HepG2 (cell line): ENCODE results near the gene MMP23B. TPM values are rescaled to one million over a fixed set of nuclear protein-coding genes. Genes with fewer than 3 reads are reported as not detected.

Experiments
- ARHGAP35 ChIP-seq: sonication (generic); formaldehyde crosslinking; IDR thresholded peaks from 2 replicates; pipeline ENCODE4 v1.9.0; 2022; ENCODE audit warnings: mild to moderate bottlenecking, inconsistent platforms, moderate library complexity, missing genetic modification reagents, borderline replicate concordance
- CBX1 ChIP-seq: IDR thresholded peaks from one replicate; pipeline ENCODE4 v1.6.1; 2016; ENCODE audit warnings: antibody characterized with exemption, low read depth
- EP300 ChIP-seq, 3 experiments: sonication (generic) in 1 of 3; formaldehyde crosslinking in 1 of 3; IDR thresholded peaks; 2 replicates each; pipeline versions ENCODE4 v1.5.1 to v1.6.1; 2011 to 2020; ENCODE audit warnings: low read depth in 2 of 3, low read length in 2 of 3, borderline replicate concordance in 1 of 3, improper control_type of control experiment in 1 of 3, mild to moderate bottlenecking in 1 of 3, missing genetic modification reagents in 1 of 3, moderate library complexity in 1 of 3
- GTF3A ChIP-seq: sonication (generic); formaldehyde crosslinking; conservative IDR thresholded peaks from 2 replicates; pipeline ENCODE4 v1.4.0; 2020; ENCODE audit warnings: mild to moderate bottlenecking, missing genetic modification reagents
- KLF11 ChIP-seq: IDR thresholded peaks from 2 replicates; pipeline ENCODE4 v1.6.1; 2016; ENCODE audit warnings: missing compliant biosample characterization
- MAZ ChIP-seq, 2 experiments: sonication (generic) in 1 of 2; formaldehyde crosslinking in 1 of 2; IDR thresholded peaks; 2 replicates each; pipeline versions ENCODE4 v1.5.0 to v1.6.1; 2012 to 2020; ENCODE audit warnings: low read depth in 2 of 2, mild to moderate bottlenecking in 2 of 2, borderline replicate concordance in 1 of 2, improper control_type of control experiment in 1 of 2, low read length in 1 of 2, missing genetic modification reagents in 1 of 2, moderate library complexity in 1 of 2
- REL ChIP-seq: sonication (generic); formaldehyde crosslinking; conservative IDR thresholded peaks from 2 replicates; pipeline ENCODE4 v1.8.0; 2022; ENCODE audit warnings: mild to moderate bottlenecking, missing genetic modification reagents, moderate library complexity
- RNF2 ChIP-seq: fragments of 450-650 bp; conservative IDR thresholded peaks from 2 replicates; pipeline ENCODE4 v1.6.1; 2016; ENCODE audit warnings: low read depth
- SMARCE1 ChIP-seq: fragments of 450-650 bp; IDR thresholded peaks from 2 replicates; pipeline ENCODE4 v1.6.1; 2017; ENCODE audit warnings: borderline replicate concordance
- ZEB1 ChIP-seq: IDR thresholded peaks from 2 replicates; pipeline ENCODE4 v1.6.1; 2012; ENCODE audit warnings: mild to moderate bottlenecking, low read depth, inconsistent platforms; ENCODE audit not compliant: insufficient replicate concordance
- ZFP36 ChIP-seq: fragments of 150-350 bp; IDR thresholded peaks from 2 replicates; pipeline ENCODE4 v1.6.1; 2018; ENCODE audit warnings: borderline replicate concordance, low read length, low read depth; ENCODE audit not compliant: partially characterized antibody
- ZNF33B ChIP-seq: sonication (generic); formaldehyde crosslinking; IDR thresholded peaks from 2 replicates; pipeline ENCODE4 v1.5.1; 2020; ENCODE audit warnings: mild to moderate bottlenecking, missing genetic modification reagents
- ZNF354B ChIP-seq: sonication (generic); formaldehyde crosslinking; IDR thresholded peaks from 2 replicates; pipeline ENCODE4 v1.8.0; 2022; ENCODE audit warnings: mild to moderate bottlenecking, missing genetic modification reagents
- ZNF839 ChIP-seq: sonication (generic); formaldehyde crosslinking; IDR thresholded peaks from 2 replicates; pipeline ENCODE4 v1.4.0; 2020; ENCODE audit warnings: missing genetic modification reagents, mild to moderate bottlenecking, borderline replicate concordance
- polyA plus RNA-seq, 8 experiments: library from polyadenylated mRNA; depleted of rRNA in 3 of 8; stranded (reverse) in 7 of 8; unstranded in 1 of 8; fragments of >200 nt; fragmentation: Illumina TruSeq in 4 of 8; extraction: Trizol in 4 of 8; gene quantifications; 2 replicates each; pipeline versions ENCODE4 v1.2.1 to v1.2.3, GENCODE V29; 2011 to 2016; ENCODE audit warnings: low read depth in 4 of 8, missing spikeins in 1 of 8, mixed read lengths in 1 of 8; ENCODE audit not compliant: insufficient read depth in 1 of 8
- total RNA-seq, 5 experiments: library from RNA; depleted of rRNA; stranded (reverse); fragments of >200 nt; fragmentation: Illumina TruSeq; extraction: Trizol; gene quantifications; 2 replicates each; pipeline ENCODE4 v1.2.3, GENCODE V29; 2016; ENCODE audit warnings: low read depth in 1 of 5
- TF ChIP-seq, protein P1 (sequence below): sonication (generic); formaldehyde crosslinking; IDR thresholded peaks from 2 replicates; pipeline ENCODE4 v1.5.0; 2020; ENCODE audit warnings: mild to moderate bottlenecking, missing genetic modification reagents, borderline replicate concordance
- TF ChIP-seq, protein P2 (sequence below): sonication (generic); formaldehyde crosslinking; IDR thresholded peaks from 2 replicates; pipeline ENCODE4 v1.8.0; 2022; ENCODE audit warnings: mild to moderate bottlenecking, missing genetic modification reagents
- TF ChIP-seq, protein P3 (sequence below): sonication (generic); formaldehyde crosslinking; IDR thresholded peaks from 2 replicates; pipeline ENCODE4 v1.4.0; 2020; ENCODE audit warnings: missing genetic modification reagents
- TF ChIP-seq, protein P4 (sequence below): sonication (generic); formaldehyde crosslinking; IDR thresholded peaks from 2 replicates; pipeline ENCODE4 v1.5.0; 2020; ENCODE audit warnings: mild to moderate bottlenecking, missing genetic modification reagents, moderate library complexity
- TF ChIP-seq, protein P5 (sequence below): sonication (generic); formaldehyde crosslinking; IDR thresholded peaks from 2 replicates; pipeline ENCODE4 v1.5.1; 2020; ENCODE audit warnings: mild to moderate bottlenecking, missing genetic modification reagents, borderline replicate concordance

The MMP23B gene
- total and polyA plus RNA-seq, 2 of the 13 experiments (the other 11 are each of a cell fraction or from before 2014, with no cell fraction given) = 0.61 to 0.75 TPM

DNA sequence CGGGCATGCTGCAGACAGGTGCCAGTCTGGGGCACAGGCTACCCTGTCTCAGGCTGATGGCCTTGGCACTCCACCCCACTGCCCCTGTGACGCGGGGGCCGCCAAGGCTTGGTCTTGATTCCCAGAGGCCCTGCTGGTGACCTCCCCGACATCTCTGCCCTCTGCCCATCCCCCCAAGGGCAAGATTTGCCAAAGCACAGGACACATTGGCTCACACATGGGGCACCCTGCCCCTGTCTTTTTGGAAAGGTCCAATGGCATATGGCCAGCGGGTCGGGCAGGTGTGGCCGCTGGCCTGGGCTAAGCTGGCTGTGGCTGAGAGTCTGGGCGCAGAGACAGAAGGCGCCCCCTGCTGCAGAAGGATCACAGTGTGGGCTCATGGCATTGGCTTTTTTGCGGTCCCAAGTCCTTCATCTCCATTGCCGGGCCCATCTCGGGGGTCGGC is 12.0 kb upstream of the MMP23B start (continued):
- TF ChIP-seq, protein P1, sequence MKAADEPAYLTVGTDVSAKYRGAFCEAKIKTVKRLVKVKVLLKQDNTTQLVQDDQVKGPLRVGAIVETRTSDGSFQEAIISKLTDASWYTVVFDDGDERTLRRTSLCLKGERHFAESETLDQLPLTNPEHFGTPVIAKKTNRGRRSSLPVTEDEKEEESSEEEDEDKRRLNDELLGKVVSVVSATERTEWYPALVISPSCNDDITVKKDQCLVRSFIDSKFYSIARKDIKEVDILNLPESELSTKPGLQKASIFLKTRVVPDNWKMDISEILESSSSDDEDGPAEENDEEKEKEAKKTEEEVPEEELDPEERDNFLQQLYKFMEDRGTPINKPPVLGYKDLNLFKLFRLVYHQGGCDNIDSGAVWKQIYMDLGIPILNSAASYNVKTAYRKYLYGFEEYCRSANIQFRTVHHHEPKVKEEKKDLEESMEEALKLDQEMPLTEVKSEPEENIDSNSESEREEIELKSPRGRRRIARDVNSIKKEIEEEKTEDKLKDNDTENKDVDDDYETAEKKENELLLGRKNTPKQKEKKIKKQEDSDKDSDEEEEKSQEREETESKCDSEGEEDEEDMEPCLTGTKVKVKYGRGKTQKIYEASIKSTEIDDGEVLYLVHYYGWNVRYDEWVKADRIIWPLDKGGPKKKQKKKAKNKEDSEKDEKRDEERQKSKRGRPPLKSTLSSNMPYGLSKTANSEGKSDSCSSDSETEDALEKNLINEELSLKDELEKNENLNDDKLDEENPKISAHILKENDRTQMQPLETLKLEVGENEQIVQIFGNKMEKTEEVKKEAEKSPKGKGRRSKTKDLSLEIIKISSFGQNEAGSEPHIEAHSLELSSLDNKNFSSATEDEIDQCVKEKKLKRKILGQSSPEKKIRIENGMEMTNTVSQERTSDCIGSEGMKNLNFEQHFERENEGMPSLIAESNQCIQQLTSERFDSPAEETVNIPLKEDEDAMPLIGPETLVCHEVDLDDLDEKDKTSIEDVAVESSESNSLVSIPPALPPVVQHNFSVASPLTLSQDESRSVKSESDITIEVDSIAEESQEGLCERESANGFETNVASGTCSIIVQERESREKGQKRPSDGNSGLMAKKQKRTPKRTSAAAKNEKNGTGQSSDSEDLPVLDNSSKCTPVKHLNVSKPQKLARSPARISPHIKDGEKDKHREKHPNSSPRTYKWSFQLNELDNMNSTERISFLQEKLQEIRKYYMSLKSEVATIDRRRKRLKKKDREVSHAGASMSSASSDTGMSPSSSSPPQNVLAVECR (CRISPR knock-in tag) = no peak
- TF ChIP-seq SMARCE1 (no peak), GTF3A (CRISPR knock-in tag) (no peak), MAZ (IDR thresholded peaks at IDR 0.05; ENCODE audit: borderline replicate concordance, low read depth, low read length) (no peak), MAZ (CRISPR knock-in tag; IDR thresholded peaks at IDR 0.05; ENCODE audit: low read depth) (no peak), ZEB1 (no peak), ZNF839 (CRISPR knock-in tag) (no peak), CBX1 (no peak), ZNF354B (CRISPR knock-in tag) (no peak), EP300 (IDR thresholded peaks at IDR 0.05; ENCODE audit: low read depth in 2 of 2, low read length in 2 of 2) (no peak), EP300 (CRISPR knock-in tag; IDR thresholded peaks at IDR 0.05; ENCODE audit: borderline replicate concordance) (no peak), ZFP36 (no peak), ARHGAP35 (CRISPR knock-in tag) (no peak), ZNF33B (no peak), REL (CRISPR knock-in tag) (no peak), KLF11 (CRISPR knock-in tag) (no peak), RNF2 (no peak)
- TF ChIP-seq, protein P2, sequence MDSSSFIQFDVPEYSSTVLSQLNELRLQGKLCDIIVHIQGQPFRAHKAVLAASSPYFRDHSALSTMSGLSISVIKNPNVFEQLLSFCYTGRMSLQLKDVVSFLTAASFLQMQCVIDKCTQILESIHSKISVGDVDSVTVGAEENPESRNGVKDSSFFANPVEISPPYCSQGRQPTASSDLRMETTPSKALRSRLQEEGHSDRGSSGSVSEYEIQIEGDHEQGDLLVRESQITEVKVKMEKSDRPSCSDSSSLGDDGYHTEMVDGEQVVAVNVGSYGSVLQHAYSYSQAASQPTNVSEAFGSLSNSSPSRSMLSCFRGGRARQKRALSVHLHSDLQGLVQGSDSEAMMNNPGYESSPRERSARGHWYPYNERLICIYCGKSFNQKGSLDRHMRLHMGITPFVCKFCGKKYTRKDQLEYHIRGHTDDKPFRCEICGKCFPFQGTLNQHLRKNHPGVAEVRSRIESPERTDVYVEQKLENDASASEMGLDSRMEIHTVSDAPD (CRISPR knock-in tag) = no peak
- TF ChIP-seq, protein P3, sequence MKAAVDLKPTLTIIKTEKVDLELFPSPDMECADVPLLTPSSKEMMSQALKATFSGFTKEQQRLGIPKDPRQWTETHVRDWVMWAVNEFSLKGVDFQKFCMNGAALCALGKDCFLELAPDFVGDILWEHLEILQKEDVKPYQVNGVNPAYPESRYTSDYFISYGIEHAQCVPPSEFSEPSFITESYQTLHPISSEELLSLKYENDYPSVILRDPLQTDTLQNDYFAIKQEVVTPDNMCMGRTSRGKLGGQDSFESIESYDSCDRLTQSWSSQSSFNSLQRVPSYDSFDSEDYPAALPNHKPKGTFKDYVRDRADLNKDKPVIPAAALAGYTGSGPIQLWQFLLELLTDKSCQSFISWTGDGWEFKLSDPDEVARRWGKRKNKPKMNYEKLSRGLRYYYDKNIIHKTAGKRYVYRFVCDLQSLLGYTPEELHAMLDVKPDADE (CRISPR knock-in tag) = no peak
- TF ChIP-seq, protein P4, sequence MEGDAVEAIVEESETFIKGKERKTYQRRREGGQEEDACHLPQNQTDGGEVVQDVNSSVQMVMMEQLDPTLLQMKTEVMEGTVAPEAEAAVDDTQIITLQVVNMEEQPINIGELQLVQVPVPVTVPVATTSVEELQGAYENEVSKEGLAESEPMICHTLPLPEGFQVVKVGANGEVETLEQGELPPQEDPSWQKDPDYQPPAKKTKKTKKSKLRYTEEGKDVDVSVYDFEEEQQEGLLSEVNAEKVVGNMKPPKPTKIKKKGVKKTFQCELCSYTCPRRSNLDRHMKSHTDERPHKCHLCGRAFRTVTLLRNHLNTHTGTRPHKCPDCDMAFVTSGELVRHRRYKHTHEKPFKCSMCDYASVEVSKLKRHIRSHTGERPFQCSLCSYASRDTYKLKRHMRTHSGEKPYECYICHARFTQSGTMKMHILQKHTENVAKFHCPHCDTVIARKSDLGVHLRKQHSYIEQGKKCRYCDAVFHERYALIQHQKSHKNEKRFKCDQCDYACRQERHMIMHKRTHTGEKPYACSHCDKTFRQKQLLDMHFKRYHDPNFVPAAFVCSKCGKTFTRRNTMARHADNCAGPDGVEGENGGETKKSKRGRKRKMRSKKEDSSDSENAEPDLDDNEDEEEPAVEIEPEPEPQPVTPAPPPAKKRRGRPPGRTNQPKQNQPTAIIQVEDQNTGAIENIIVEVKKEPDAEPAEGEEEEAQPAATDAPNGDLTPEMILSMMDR (CRISPR knock-in tag) = peak; percentile 59
- TF ChIP-seq, protein P5, sequence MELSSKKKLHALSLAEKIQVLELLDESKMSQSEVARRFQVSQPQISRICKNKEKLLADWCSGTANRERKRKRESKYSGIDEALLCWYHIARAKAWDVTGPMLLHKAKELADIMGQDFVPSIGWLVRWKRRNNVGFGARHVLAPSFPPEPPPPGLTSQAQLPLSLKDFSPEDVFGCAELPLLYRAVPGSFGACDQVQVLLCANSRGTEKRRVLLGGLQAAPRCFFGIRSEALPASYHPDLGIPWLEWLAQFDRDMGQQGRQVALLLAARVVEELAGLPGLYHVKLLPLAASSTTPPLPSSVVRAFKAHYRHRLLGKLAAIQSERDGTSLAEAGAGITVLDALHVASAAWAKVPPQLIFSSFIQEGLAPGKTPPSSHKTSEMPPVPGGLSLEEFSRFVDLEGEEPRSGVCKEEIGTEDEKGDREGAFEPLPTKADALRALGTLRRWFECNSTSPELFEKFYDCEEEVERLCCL (CRISPR knock-in tag) = no peak
